Hepatocyte (in vitro differentiated cells): Measurements from ENCODE around the gene DPY19L1. TPM values are rescaled to one million over a fixed set of nuclear protein-coding genes. Genes with fewer than 3 reads are reported as not detected.

ENCODE experiments used
- DNase-seq: peaks from one replicate; pipeline ENCODE4 v3.0.0-alpha.2; 2016; ENCODE audit warnings: low spot score
- H2AFZ ChIP-seq: fragments of 200-600 bp; sonication (generic); 2 replicates; pipeline ENCODE4 v1.6.0; 2016; ENCODE audit warnings: antibody characterized with exemption, mild to moderate bottlenecking
- H3K27ac ChIP-seq: fragments of 200-600 bp; sonication (generic); 2 replicates; pipeline ENCODE4 v1.5.1; 2016; ENCODE audit warnings: mild to moderate bottlenecking
- H3K27me3 ChIP-seq: fragments of 200-600 bp; sonication (generic); 2 replicates; pipeline ENCODE4 v1.6.1; 2016
- H3K36me3 ChIP-seq: fragments of 200-600 bp; sonication (generic); replicated peaks from 2 replicates; pipeline ENCODE4 v1.5.1; 2016; ENCODE audit warnings: low read depth; ENCODE audit not compliant: insufficient read depth
- H3K4me1 ChIP-seq: fragments of 200-600 bp; sonication (generic); 2 replicates; pipeline ENCODE4 v1.5.1; 2016; ENCODE audit warnings: mild to moderate bottlenecking, moderate library complexity; ENCODE audit not compliant: insufficient read depth
- H3K4me2 ChIP-seq: fragments of 200-600 bp; sonication (generic); 2 replicates; pipeline ENCODE4 v1.6.0; 2016
- H3K4me3 ChIP-seq: fragments of 200-600 bp; sonication (generic); 2 replicates; pipeline ENCODE4 v1.5.1; 2016; ENCODE audit warnings: mild to moderate bottlenecking
- H3K79me2 ChIP-seq: fragments of 200-600 bp; sonication (generic); 2 replicates; pipeline ENCODE4 v1.6.0; 2017; ENCODE audit warnings: mild to moderate bottlenecking
- H3K9me2 ChIP-seq: fragments of 200-600 bp; sonication (generic); replicated peaks from 2 replicates; pipeline ENCODE4 v1.6.0; 2017; ENCODE audit warnings: mild to moderate bottlenecking; ENCODE audit not compliant: insufficient read depth
- H3K9me3 ChIP-seq: fragments of 200-600 bp; sonication (generic); 2 replicates; pipeline ENCODE4 v1.5.1; 2016; ENCODE audit warnings: low read depth, mild to moderate bottlenecking
- H4K20me1 ChIP-seq: fragments of 200-600 bp; sonication (generic); 2 replicates; pipeline ENCODE4 v1.6.0; 2016; ENCODE audit warnings: mild to moderate bottlenecking; ENCODE audit not compliant: insufficient read depth, poor library complexity, severe bottlenecking
- EZH2 ChIP-seq: fragments of 200-600 bp; sonication (generic); IDR thresholded peaks from 2 replicates; pipeline ENCODE4 v1.6.1; 2016; ENCODE audit warnings: antibody characterized with exemption, mild to moderate bottlenecking, borderline replicate concordance
- EZH2phosphoT487 ChIP-seq: fragments of 200-600 bp; sonication (generic); IDR thresholded peaks from one replicate; pipeline ENCODE4 v1.6.1; 2018; ENCODE audit warnings: antibody characterized with exemption, mild to moderate bottlenecking, low read depth, moderate library complexity; ENCODE audit not compliant: unreplicated experiment, severe bottlenecking
- WGBS: methylation state at CpG from one replicate; pipeline ENCODE4 v1.1.6; 2016; ENCODE audit warnings: low lambda C conversion rate; ENCODE audit errors: missing lambda C conversion rate; 5-methylcytosine and 5-hydroxymethylcytosine counted together
- polyA plus RNA-seq: library from polyadenylated mRNA; unstranded; fragments of >200 nt; fragmentation: Nextera tagmentation; extraction: Ambion mirVana; gene quantifications from 2 replicates; pipeline ENCODE4 v1.2.1, GENCODE V29; 2016
- total RNA-seq: library from RNA; depleted of rRNA; stranded (reverse); fragments of >200 nt; gene quantifications from 2 replicates; pipeline ENCODE4 v1.2.3, GENCODE V29; 2014
- TF ChIP-seq, protein P1 (sequence below): fragments of 200-600 bp; sonication (generic); IDR thresholded peaks from 2 replicates; pipeline ENCODE4 v1.5.1; 2016; ENCODE audit warnings: antibody characterized with exemption, mild to moderate bottlenecking; ENCODE audit not compliant: poor library complexity

Gene DPY19L1
- total and polyA plus RNA-seq, 2 experiments from 2014 or later, result 7.6 to 16.7 TPM

GRCh38 chr7:35030848-35031247 lies 6.4 kb downstream of the DPY19L1 start:
- Histone ChIP-seq H3K27ac (no peak overlapping the region), H2AFZ (no peak overlapping the region), H3K4me2 (no peak overlapping the region), H3K9me3 (no peaks in the 10 kb centered on the region), H3K4me1 (peaks cover 4% of the 10 kb centered on the region), H3K9me2 (no peaks in the 10 kb centered on the region), H3K27me3 (no peaks in the 10 kb centered on the region), H3K4me3 (no peak overlapping the region), H3K79me2 (peaks cover 85% of the 10 kb centered on the region), H3K36me3 (no peaks in the 10 kb centered on the region), H4K20me1 (peaks cover under 1% of the 10 kb centered on the region)
- no peak for DNase-seq
- WGBS, result 86% methylated on average over 2 of the region's 2 CpGs
- TF ChIP-seq EZH2phosphoT487, result no peak
- TF ChIP-seq, protein P1, sequence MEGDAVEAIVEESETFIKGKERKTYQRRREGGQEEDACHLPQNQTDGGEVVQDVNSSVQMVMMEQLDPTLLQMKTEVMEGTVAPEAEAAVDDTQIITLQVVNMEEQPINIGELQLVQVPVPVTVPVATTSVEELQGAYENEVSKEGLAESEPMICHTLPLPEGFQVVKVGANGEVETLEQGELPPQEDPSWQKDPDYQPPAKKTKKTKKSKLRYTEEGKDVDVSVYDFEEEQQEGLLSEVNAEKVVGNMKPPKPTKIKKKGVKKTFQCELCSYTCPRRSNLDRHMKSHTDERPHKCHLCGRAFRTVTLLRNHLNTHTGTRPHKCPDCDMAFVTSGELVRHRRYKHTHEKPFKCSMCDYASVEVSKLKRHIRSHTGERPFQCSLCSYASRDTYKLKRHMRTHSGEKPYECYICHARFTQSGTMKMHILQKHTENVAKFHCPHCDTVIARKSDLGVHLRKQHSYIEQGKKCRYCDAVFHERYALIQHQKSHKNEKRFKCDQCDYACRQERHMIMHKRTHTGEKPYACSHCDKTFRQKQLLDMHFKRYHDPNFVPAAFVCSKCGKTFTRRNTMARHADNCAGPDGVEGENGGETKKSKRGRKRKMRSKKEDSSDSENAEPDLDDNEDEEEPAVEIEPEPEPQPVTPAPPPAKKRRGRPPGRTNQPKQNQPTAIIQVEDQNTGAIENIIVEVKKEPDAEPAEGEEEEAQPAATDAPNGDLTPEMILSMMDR, result no peak
- no peak for TF ChIP-seq EZH2

DNA sequence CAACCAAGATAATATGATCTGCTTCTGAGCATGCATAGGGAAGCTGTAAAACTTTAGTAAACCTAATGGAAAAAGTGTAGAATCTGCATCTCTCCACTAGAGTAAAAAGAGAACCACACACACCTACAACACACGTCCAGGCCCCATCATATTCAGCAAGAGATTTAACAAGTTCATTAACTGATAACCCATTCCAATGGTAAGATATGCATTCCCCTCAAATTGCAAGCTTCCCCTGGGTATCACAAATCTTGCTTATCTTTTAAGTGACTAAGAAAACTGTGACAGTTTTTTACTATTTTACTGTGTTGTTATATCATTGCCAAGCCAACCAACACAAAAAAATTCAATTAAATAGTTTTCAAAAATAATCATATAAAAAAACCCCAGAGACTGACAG lies 8.0 kb downstream of the DPY19L1 start:
- no peaks in the 10 kb centered on the region for H3K9me2 ChIP-seq
- DNase-seq, result no peak
- H3K27ac ChIP-seq, result no peak overlapping the region
- H3K27me3 ChIP-seq, result no peaks in the 10 kb centered on the region
- no peaks in the 10 kb centered on the region for H3K9me3 ChIP-seq
- no peaks in the 10 kb centered on the region for H3K36me3 ChIP-seq
- H2AFZ ChIP-seq, result no peak overlapping the region
- no peak overlapping the region for H3K4me2 ChIP-seq
- H3K4me3 ChIP-seq, result no peak overlapping the region
- TF ChIP-seq EZH2phosphoT487 (no peak), EZH2 (no peak)
- TF ChIP-seq, protein P1, result no peak
- peaks cover 85% of the 10 kb centered on the region for H3K79me2 ChIP-seq
- no peaks in the 10 kb centered on the region for H3K4me1 ChIP-seq
- 52% methylated on average over 1 of the region's 1 CpG for WGBS
- no peaks in the 10 kb centered on the region for H4K20me1 ChIP-seq

DNA sequence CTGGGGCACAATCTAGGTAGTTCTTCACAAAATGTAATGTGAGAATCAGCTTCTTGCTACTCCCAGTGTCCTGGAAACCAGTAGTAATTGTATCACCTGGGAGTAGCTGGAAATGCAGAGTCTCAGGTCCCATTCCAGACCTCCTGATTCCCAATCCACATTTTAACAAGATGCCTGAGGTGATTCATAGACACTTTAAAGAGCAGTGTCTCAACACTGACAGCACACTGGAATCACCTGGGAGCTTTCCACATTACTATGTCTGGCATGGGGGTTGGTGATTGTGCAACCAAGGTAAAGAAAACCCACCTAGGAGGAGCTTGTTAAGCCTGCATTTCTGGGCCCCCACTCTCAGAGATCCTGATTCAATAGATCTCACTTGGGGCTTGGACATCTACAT lies 11.1 kb downstream of the DPY19L1 start:
- Histone ChIP-seq H3K27ac (no peak overlapping the region), H3K4me1 (no peaks in the 10 kb centered on the region), H3K36me3 (no peaks in the 10 kb centered on the region), H3K9me2 (no peaks in the 10 kb centered on the region), H2AFZ (no peak overlapping the region), H4K20me1 (no peaks in the 10 kb centered on the region), H3K27me3 (no peaks in the 10 kb centered on the region), H3K9me3 (no peaks in the 10 kb centered on the region), H3K4me3 (no peak overlapping the region), H3K79me2 (peaks cover 70% of the 10 kb centered on the region), H3K4me2 (no peak overlapping the region)
- no peak for DNase-seq
- TF ChIP-seq, protein P1, result no peak
- TF ChIP-seq EZH2phosphoT487 (no peak), EZH2 (no peak)

- H3K36me3 ChIP-seq, result no peaks in the 10 kb centered on the region
- H3K4me2 ChIP-seq, result no peak overlapping the region
- H2AFZ ChIP-seq, result no peak overlapping the region
- H3K9me2 ChIP-seq, result no peaks in the 10 kb centered on the region
- H3K27me3 ChIP-seq, result no peaks in the 10 kb centered on the region
- no peaks in the 10 kb centered on the region for H4K20me1 ChIP-seq
- WGBS, result 36% methylated on average over 1 of the region's 1 CpG
- no peak for TF ChIP-seq EZH2phosphoT487
- TF ChIP-seq, protein P1, result no peak
- no peak for TF ChIP-seq EZH2
- no peak for DNase-seq
- H3K27ac ChIP-seq, result no peak overlapping the region
- peaks cover 67% of the 10 kb centered on the region for H3K79me2 ChIP-seq
- no peaks in the 10 kb centered on the region for H3K4me1 ChIP-seq
- no peaks in the 10 kb centered on the region for H3K9me3 ChIP-seq
- H3K4me3 ChIP-seq, result no peak overlapping the region
These were observed 11.9 kb downstream of the DPY19L1 start for GRCh38 chr7:35025369-35025870.
